Heart left ventricle (tissue), 13 donors: ENCODE data around the gene SLC25A3.

ENCODE experiments used
- CTCF ChIP-seq, 12 donors: fragments of 200-600 bp; sonication (generic) in 4 of 12; IDR thresholded peaks; one replicate each; pipeline versions ENCODE4 v1.5.0 to v1.8.0; 2018 to 2022; ENCODE audit warnings: antibody characterized with exemption in 12 of 12, mild to moderate bottlenecking in 5 of 12
- POLR2A ChIP-seq, 2 donors: fragments of 450-650 bp; IDR thresholded peaks; one replicate each; pipeline ENCODE4 v1.6.1; 2017; ENCODE audit warnings: antibody characterized with exemption in 2 of 2, mild to moderate bottlenecking in 2 of 2, moderate library complexity in 2 of 2
- donor health status: ischemic (EF 13 %, LVEDD 7.1; RV severe dilation, severe dysfunction).
- donor health status: DM: no; HTN: yes; CAD: no.
- donor health status: DM: no; HTN: no; CAD: no.
- donor health status: ischemic (EF 25% LVEDD 6.9; RV normal size, moderate dysfunction).
- donor health status: ischemic (EF 25% LVEDD 5.7; RV mildly dilated, moderate dysfunction).
- donor health status: ischemic (EF 35%, LVEDD 5.7; RV mildly dilated, moderate dysfunction).
- donor health status: nonischemic (EF 11% LVEDD 7.7; RV severe dilation, severe dysfunction).
- donor health status: DM: yes; HTN: yes; CAD: no.
- donor health status: PGD.
- donor health status: ischemic (EF 29% LVEDD 5.4; RV normal size, mild dysfunction).
- donor health status: nonischemic (EF 23%, LVEDD 6.1; RV moderate dilation, normal function).

- TF ChIP-seq CTCF (IDR thresholded peaks at IDR 0.05): no peak
- no peak for TF ChIP-seq POLR2A (IDR thresholded peaks at IDR 0.05)
Observed at GRCh38 chr12:98591209-98591608, 2.3 kb upstream of the SLC25A3 start.
